HL-60 (cell line): ENCODE data around the gene BRME1.

Experiments
- CTCF ChIP-seq: IDR thresholded peaks from one replicate; pipeline ENCODE4 v1.5.1; 2011; ENCODE audit warnings: low read length, control low read depth, inconsistent platforms; ENCODE audit not compliant: insufficient read depth
- GABPA ChIP-seq: IDR thresholded peaks from 2 replicates; pipeline ENCODE4 v1.6.1; 2012; ENCODE audit warnings: low read depth
- POLR2AphosphoS5 ChIP-seq: IDR thresholded peaks from 2 replicates; pipeline ENCODE4 v1.6.1; 2012; ENCODE audit warnings: low read depth
- REST ChIP-seq: IDR thresholded peaks from 2 replicates; pipeline ENCODE4 v1.6.1; 2012; ENCODE audit warnings: low read depth; ENCODE audit not compliant: insufficient replicate concordance
- SPI1 ChIP-seq: IDR thresholded peaks from 2 replicates; pipeline ENCODE4 v1.6.1; 2012; ENCODE audit warnings: low read depth, mild to moderate bottlenecking, borderline replicate concordance

GRCh38 chr19:13875824-13876223, 30.1 kb downstream of the BRME1 start:
- no peak for TF ChIP-seq POLR2AphosphoS5
- TF ChIP-seq CTCF = no peak
- no peak for TF ChIP-seq REST
- TF ChIP-seq GABPA = no peak
- TF ChIP-seq SPI1 = no peak
